HG02678 (cell line): Measurements from ENCODE around the gene BSX.

ENCODE experiments used
- ATAC-seq: cut with Tn5 transposase; IDR thresholded peaks from one replicate; pipeline ENCODE4 v1.9.1; 2021; ENCODE audit warnings: mild to moderate bottlenecking, moderate library complexity; ENCODE audit not compliant: unreplicated experiment

BSX gene

DNA sequence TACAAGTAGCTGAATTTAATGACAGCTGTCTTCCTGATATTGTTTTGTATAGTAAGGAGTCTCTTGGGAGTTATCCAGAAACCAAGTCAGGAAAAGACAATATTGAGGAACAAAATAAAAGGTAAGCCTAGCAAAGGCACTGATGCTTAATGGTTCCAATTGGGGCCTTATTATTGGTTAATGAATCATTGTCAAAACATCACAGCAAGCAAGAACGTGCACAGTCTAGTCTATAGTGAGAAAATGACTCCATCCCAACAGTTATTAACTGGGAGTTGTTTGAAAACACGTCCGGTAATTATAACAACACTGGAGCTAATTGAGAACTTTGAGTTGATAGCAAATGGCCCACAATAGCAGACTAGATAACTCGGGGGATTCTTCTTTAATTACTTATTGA lies 17.7 kb downstream of the BSX start:
- no peak for ATAC-seq

- ATAC-seq = no peak
These were observed 27.2 kb downstream of the BSX start for GRCh38 chr11:122954455-122954854.

DNA sequence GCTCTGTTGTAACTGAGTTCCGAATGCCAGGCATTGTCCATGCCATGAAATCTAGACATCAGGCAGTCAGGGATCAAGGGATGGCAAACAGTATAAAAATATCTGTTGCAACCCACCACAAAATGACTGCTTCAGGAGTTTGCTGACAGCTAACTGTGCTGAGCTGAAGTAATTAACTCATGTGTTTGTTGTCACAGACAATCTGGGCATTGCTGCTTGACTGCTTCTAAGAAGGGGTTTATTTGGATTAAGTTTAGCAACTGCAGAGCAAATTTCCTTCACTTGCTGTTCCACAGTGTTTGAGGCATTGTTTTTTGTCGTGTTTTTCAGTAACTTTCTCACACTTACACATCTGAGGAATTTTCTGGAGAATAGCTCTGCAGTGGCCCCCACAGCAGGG lies 30.4 kb downstream of the BSX start:
- no peak for ATAC-seq

GRCh38 chr11:122938557-122938956 lies 43.1 kb downstream of the BSX start:
- ATAC-seq = no peak

DNA sequence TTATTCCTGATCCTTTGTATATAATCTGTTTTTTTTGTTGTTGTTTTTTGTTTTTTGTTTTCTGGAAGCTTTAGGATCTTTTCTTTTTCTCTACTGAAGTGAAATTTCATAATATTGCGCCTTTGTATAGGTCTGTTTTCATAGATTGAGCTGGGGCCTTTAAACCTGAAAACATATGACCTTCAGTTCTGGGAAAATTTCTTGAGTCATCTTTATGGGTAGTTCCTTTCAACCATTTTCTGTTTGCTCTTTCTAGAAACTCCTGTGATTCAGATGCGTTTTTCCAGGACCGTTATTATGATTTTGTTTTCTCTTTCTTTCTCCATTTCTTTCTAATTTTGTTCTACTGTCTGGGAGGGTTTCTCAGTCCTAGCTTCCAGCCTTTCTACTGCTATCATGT lies 43.7 kb downstream of the BSX start:
- no peak for ATAC-seq

- ATAC-seq = no peak
These were observed 48.2 kb downstream of the BSX start for GRCh38 chr11:122933416-122933815.

DNA sequence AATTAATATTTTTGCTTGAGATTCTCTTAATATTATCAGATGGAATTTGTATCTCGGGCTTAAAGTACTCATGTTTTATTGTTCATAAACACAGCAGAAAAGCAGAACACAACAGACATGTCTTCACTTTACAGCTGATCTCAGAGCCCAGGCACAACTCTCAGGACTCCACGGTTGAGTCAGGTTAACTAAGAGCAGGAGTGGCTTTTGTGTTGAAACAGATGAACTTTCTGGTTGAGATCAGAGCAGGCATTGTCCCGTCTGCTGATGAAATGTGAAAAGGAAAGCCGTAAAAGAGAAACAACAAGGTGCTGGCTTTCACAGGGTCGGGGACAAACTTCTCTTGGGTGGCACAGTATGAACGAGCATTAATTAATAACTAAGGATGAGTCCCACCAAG lies 50.1 kb downstream of the BSX start:
- no peak for ATAC-seq
